Adrenal gland (tissue), 12 donors: Measurements from ENCODE around the gene TWNK. TPM values are rescaled to one million over a fixed set of nuclear protein-coding genes. Genes with fewer than 3 reads are reported as not detected.

ENCODE experiments used
- DNase-seq, 7 donors: peaks; one replicate each; pipeline ENCODE4 v3.0.0-alpha.2; 2019 to 2020
- H3K27ac ChIP-seq, 5 donors: fragments of 200-600 bp; sonication (generic) in 4 of 5; 1 replicate in 3 of 5; 2 replicates in 2 of 5; pipeline versions ENCODE4 v1.5.1 to v1.8.0; 2016 to 2020; ENCODE audit warnings: mild to moderate bottlenecking in 1 of 5
- H3K27me3 ChIP-seq: fragments of 200-600 bp; 2 replicates; pipeline ENCODE4 v1.8.0; 2021
- H3K36me3 ChIP-seq, 2 donors: fragments of 200-600 bp; replicated peaks in 1 of 2; 1 replicate in 1 of 2; 2 replicates in 1 of 2; pipeline versions ENCODE4 v1.5.1 to v1.8.0; 2018 to 2022
- H3K4me1 ChIP-seq, 2 donors: fragments of 200-600 bp; replicated peaks in 1 of 2; 1 replicate in 1 of 2; 2 replicates in 1 of 2; pipeline versions ENCODE4 v1.5.1 to v1.8.0; 2018 to 2021
- H3K4me3 ChIP-seq, 4 donors: fragments of 200-600 bp; sonication (generic) in 3 of 4; one replicate each; pipeline ENCODE4 v1.5.1; 2016 to 2018
- H3K9me3 ChIP-seq, 3 donors: fragments of 200-600 bp; sonication (generic) in 1 of 3; replicated peaks in 1 of 3; 1 replicate in 2 of 3; 2 replicates in 1 of 3; pipeline versions ENCODE4 v1.5.1 to v1.8.0; 2016 to 2021
- POLR2A ChIP-seq, 2 donors: fragments of 450-650 bp; IDR thresholded peaks; one replicate each; pipeline ENCODE4 v1.6.1; 2017; ENCODE audit warnings: antibody characterized with exemption in 2 of 2, mild to moderate bottlenecking in 2 of 2, moderate library complexity in 1 of 2
- WGBS, 4 donors: extraction: QIAGEN DNeasy Blood & Tissue Kit in 2 of 4; methylation state at CpG; one replicate each; pipeline versions ENCODE4 v1.1.5 to v1.1.7; 2013 to 2017; 5-methylcytosine and 5-hydroxymethylcytosine counted together
- intact Hi-C, 2 donors: fragments of 100-400 bp; cut with DNase I; formaldehyde crosslinking; loops; one replicate each; pipeline versions ENCODE4 v1.14.1 to v1.15.0; 2022 to 2023
- polyA plus RNA-seq, 3 donors: library from polyadenylated mRNA; stranded (reverse); fragments of 200-250 nt in 2 of 3; fragments of 350-450 nt in 1 of 3; fragmentation: Illumina TruSeq in 1 of 3; extraction: RNeasy Lipid Tissue Mini Kit (QIAGEN cat#74804) in 1 of 3; gene quantifications; one replicate each; pipeline ENCODE4 v1.2.3, GENCODE V29; 2013 to 2014
- total RNA-seq, 9 donors: library from RNA; depleted of rRNA in 4 of 9; stranded (reverse); fragments of >200 nt in 4 of 9; fragments of 120-200 nt in 1 of 9; fragmentation: NEBNext Ultra II Directional in 1 of 9; extraction: Animal tissue kit (Norgen Biotek cat#: 25700) in 1 of 9; gene quantifications; one replicate each; pipeline versions ENCODE4 v1.1.0 to v1.2.4, GENCODE V29; 2013 to 2023
- TF ChIP-seq, protein P1 (sequence below), 6 experiments: fragments of 450-650 bp in 4 of 6; fragments of 200-600 bp in 2 of 6; sonication (generic) in 1 of 6; IDR thresholded peaks; 1 replicate in 5 of 6; 2 replicates in 1 of 6; pipeline versions ENCODE4 v1.5.1 to v1.8.0; 2016 to 2021; ENCODE audit warnings: antibody characterized with exemption in 6 of 6, mild to moderate bottlenecking in 2 of 6, moderate library complexity in 1 of 6
- donor health status: healthy with polysubstance abuse.
- donor health status: Bipolar disorder and iron deficiency.
- donor health status: DM: yes; HTN: yes; CAD: no.
- donor health status: DM: no; HTN: no; CAD: no.
- donor health status: DM: no; HTN: no; CAD: no.
- donor health status: DM: yes; HTN: yes; CAD: no.

TWNK gene
- total and polyA plus RNA-seq, 12 donors: 5.3 to 21.8 (median 9.3) TPM

DNA sequence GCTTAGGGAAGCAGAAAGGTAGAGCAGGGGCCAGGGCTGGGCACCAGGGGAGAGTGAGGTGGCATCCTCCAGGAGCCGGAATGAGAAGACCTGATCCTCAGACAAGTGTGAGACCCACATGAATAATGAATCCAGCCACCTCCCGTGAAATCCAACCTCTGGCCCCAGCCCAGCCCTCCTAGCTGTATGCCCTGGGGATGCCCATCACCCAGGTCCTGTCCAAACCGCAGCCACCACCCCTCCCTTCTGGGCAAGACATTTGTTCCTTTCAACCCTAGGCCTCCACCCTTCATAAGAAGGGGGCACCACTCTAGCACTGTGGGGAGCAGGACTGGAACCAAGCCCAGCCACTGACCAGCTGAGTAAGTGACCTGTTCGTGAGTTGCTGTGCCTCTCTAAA, 33.9 kb downstream of the TWNK start:
- TF ChIP-seq POLR2A (IDR thresholded peaks at IDR 0.05): no peak
- TF ChIP-seq, protein P1, sequence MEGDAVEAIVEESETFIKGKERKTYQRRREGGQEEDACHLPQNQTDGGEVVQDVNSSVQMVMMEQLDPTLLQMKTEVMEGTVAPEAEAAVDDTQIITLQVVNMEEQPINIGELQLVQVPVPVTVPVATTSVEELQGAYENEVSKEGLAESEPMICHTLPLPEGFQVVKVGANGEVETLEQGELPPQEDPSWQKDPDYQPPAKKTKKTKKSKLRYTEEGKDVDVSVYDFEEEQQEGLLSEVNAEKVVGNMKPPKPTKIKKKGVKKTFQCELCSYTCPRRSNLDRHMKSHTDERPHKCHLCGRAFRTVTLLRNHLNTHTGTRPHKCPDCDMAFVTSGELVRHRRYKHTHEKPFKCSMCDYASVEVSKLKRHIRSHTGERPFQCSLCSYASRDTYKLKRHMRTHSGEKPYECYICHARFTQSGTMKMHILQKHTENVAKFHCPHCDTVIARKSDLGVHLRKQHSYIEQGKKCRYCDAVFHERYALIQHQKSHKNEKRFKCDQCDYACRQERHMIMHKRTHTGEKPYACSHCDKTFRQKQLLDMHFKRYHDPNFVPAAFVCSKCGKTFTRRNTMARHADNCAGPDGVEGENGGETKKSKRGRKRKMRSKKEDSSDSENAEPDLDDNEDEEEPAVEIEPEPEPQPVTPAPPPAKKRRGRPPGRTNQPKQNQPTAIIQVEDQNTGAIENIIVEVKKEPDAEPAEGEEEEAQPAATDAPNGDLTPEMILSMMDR (IDR thresholded peaks at IDR 0.05): no peak
- no peak for DNase-seq
- peak overlapping the region in 1 of 5 donors; percentile 34 for H3K27ac ChIP-seq
- no peaks in the 10 kb centered on the region for H3K4me1 ChIP-seq
- no peaks in the 10 kb centered on the region for H3K36me3 ChIP-seq
- no peak overlapping the region for H3K4me3 ChIP-seq
- no peaks in the 10 kb centered on the region for H3K27me3 ChIP-seq
- WGBS, 4 donors: 71 to 89% (median 85%) methylated on average over 3 to 4 of the region's 4 CpGs
- intact Hi-C loops: no loop called here
- H3K9me3 ChIP-seq: no peaks in the 10 kb centered on the region

DNA sequence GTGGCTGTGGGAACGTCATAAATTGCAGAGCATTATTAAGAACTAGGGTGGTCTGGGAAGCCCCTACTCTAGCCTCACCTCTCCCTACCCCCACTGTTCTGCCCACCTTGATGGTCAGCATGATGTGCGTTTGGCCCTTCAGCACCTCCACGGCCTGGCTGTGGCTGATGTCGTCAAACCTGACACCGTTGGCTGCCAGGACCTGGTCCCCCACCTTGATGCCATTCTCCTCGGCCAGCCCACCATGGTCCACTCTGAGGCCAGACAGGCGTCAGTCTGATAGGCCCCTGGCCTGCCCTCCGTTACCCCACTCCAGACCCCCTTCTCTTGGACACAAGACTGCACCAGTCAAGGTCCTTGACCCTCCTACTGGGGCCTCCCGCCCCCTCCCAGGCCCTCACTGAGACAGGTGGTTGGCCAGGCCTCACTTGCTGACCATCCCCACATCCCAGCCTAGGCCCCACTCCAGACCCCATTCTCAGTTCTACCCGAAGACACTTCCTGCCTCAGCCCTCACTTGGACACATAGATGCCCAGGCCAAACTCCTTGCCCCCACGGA, 34.4 kb downstream of the TWNK start:
- TF ChIP-seq, protein P1 (IDR thresholded peaks at IDR 0.05): no peak
- no peak for TF ChIP-seq POLR2A (IDR thresholded peaks at IDR 0.05)
- no peak overlapping the region for H3K27ac ChIP-seq
- no peak for DNase-seq
- intact Hi-C loops: no loop called here
- 83 to 92% (median 87%) methylated on average over 8 to 11 of the region's 11 CpGs for WGBS, 4 donors
- no peaks in the 10 kb centered on the region for H3K36me3 ChIP-seq
- H3K4me3 ChIP-seq: no peak overlapping the region
- no peaks in the 10 kb centered on the region for H3K9me3 ChIP-seq
- no peaks in the 10 kb centered on the region for H3K4me1 ChIP-seq
- H3K27me3 ChIP-seq: no peaks in the 10 kb centered on the region

GRCh38 chr10:101022967-101023705, 35.8 kb downstream of the TWNK start:
- Histone ChIP-seq H3K27ac (no peak overlapping the region), H3K4me3 (no peak overlapping the region), H3K4me1 (no peaks in the 10 kb centered on the region), H3K9me3 (no peaks in the 10 kb centered on the region), H3K36me3 (no peaks in the 10 kb centered on the region), H3K27me3 (no peaks in the 10 kb centered on the region)
- intact Hi-C loops: no loop called here
- TF ChIP-seq, protein P1 (IDR thresholded peaks at IDR 0.05): no peak
- no peak for TF ChIP-seq POLR2A (IDR thresholded peaks at IDR 0.05)
- 88 to 97% (median 89%) methylated on average over 9 to 15 of the region's 15 CpGs for WGBS, 4 donors
- no peak for DNase-seq

DNA sequence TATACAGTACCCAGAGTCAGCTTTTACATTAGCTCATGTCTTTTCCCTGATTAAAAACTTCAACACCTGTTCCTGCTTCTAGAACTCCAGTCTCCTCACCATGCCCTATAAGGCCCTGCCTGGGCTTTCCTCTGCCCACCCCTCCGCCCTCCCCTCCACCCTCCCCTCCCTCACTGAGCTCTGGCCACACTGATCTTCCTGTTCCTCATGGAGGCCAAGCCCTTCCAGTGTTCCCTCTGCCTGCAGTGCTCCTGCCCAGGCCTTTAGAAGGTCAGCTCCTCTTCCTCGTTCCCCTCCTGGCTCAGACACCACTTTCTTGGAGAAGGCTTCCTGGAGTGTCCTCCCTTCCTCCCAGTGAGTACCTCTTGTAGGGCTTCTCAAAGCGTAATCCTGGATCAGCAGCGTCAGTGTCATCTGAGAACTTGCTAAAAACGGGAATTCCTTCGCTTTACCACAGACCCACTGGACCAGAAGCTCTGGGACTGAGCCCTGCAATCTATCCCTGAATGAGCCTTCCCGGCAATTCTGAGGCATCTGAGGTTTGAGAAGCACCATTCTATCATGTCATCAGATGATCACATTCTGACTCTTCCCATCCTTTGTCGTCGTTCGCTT, 39.9 kb downstream of the TWNK start:
- WGBS, 4 donors: 72 to 82% (median 75%) methylated on average over 9 to 10 of the region's 10 CpGs
- Histone ChIP-seq H3K27me3 (no peaks in the 10 kb centered on the region), H3K36me3 (no peaks in the 10 kb centered on the region), H3K4me3 (no peak overlapping the region), H3K4me1 (peaks cover 9 to 13% of the 10 kb centered on the region in 2 donors), H3K9me3 (no peaks in the 10 kb centered on the region), H3K27ac (no peak overlapping the region)
- DNase-seq: no peak
- intact Hi-C loops: no loop called here
- no peak for TF ChIP-seq POLR2A (IDR thresholded peaks at IDR 0.05)
- TF ChIP-seq, protein P1 (IDR thresholded peaks at IDR 0.05): no peak
